HG02623 (cell line): ENCODE results near the gene SDK1.
A peak's percentile ranks its signal among the peaks of the same experiment; 100 is the strongest.

ENCODE experiments used
- ATAC-seq: cut with Tn5 transposase; IDR thresholded peaks from one replicate; pipeline ENCODE4 v1.9.1; 2021; ENCODE audit warnings: moderate library complexity; ENCODE audit not compliant: unreplicated experiment

The SDK1 gene

DNA sequence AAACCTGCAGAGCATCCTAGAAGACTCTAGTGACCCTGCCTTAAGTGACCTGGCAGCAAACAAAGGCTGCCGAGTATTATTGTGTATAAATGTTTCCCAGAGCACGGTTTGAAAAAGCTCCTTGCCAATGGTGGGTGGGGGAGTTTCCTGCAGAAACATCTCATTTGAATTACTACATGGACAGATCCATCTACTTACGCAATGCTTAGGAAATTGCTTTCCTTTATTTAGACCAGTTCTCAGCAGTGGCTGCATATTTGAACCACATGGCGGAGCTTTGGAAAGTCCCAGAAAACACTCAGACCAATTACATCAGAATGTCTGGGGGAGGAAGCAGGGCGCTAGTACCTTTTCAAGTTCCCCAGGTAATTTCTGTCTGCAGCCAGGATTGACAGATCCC, 560.9 kb downstream of the SDK1 start:
- peak; percentile 67 for ATAC-seq

DNA sequence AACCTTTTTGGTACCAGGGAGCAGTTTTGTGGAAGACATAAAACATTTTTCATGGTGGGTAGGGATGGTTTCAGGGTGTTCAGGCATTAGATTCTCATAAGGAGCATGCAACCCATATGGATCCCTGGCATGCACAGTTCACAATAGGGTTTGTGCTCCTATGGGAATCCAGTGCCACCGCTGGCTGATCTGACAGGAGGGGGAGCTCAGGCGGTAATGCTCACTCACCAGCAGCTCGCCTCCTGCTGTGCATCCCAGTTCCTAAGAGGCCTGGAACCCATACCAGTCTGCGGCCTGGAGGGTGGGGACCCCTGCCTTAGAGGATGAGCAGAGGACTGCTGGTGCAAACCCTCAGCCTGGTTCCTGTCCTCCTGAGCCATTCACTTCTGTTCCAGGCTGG, 561.7 kb downstream of the SDK1 start:
- no peak for ATAC-seq

DNA sequence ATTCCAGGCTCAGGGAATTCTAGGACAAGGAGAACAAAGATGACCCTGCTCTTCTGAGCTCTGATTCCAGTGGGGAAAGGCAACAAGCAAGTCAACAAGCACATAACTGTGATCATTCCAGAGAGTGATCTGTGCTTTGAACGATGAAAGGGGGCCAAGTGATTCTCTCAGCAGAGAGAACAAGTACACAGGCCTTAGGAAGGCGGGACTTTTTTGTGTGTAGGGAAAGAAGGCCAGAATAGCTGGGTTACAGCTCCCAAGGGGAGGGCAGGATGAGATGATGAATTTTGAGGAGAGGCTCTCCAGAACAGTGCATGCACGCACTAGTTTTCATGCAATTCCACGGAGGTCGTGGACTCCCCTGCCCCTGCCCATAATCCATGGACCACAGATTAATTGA, 565.2 kb downstream of the SDK1 start:
- no peak for ATAC-seq

DNA sequence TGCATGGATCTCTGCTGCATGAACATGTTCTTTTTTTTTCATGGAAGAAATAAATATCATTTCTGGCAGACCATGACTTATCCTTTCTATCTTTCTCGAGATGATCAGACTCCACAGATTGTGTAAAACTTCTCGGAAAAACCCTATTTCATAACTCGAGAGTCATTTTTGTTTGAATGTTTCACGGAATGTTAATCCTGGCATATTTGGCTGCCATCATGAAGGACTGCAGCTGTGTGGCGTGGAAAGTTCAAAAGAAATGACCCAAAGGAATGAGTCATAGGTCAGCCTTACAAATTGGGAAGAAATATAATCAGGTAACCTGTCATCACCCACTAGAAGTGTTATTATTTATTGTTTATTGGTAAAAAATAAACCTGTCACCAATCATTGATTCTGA, 566.8 kb downstream of the SDK1 start:
- no peak for ATAC-seq

DNA sequence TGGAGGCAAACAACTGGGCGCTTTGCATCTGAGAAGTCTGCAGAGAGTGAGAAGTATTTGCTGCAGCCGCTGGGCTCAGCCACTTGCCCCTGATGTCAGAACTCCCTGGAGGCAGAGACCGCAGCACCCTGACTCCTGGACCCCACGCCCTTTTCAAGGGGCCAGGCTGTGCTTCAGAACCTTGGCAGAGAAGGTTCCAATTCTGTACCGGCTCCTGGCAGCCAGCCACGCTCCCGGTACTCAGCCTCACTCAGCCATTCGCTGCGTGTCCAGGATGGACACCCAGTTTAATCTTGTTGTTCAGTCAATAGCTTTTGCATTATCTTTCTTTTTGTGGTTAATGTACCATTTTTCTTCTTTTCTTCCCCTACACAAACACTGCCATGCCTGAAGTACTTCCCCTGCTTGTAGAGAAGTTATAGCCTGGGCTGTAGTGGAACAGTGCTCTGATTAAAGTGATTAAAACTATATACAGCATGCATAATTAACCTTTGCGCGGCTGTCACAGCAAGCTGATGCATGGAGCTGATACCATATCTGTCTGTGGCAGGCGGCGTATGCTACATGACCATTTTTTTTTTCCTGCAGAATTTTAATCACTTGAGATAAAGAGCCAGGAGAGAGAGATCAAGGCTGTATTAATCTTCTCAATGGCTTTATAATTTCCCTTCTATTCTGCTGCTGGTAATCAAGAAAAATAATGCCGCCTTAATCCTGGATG, 578.5 kb downstream of the SDK1 start:
- no peak for ATAC-seq

DNA sequence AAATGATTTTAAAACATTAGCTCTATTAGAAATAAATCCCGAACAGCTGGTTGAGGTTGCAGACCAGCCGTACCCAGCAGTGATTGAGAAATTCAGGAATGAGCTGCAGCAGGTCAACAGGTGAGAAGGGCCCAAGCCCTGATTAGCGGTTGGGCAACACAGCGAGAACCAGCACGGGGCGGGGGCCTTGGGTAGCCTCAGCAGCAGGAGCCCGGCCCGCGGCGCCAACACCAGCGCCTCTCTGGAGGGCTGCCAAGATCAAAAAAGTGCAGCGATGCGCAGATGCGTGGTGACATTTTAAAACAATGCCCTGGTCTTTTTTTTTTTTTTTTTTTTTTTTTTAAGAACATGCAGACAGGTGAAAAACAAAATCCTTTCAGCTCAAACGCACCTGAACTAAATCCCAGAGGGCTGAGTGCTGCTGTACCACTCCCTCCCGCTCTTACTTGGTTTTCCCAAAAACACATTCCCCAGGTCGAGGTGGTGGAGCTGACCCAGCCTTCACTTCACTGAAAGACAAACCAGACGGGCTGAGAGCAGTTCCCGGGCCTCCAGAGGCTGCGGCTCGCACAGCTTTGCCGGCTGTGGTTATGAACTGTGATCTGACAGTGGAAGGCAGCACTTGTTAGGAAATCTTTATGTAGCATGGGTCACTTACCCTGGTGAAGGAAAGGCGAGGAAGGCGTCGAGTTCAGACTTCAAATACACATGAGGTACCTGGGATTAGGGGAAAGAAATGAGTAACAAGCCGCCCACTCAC, 579.4 kb downstream of the SDK1 start:
- no peak for ATAC-seq

DNA sequence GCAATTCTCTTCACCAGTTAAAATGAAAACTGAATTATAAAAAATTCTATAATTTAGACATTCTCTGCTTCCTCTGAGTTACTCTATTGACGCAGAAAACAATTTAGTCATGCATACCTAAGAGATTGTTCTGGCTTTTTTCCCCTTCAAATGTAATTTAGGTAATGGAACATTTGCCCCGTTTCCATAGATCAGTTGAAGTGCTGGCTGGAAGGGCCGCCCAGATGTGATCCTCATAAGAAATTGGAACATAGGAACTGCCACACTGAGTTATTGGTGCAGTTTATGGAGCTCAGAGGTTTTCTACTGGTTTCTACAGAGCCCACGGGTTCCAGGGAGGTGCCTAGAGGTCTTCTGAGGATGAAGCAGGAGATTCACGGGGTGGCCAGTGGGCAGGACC, 581.7 kb downstream of the SDK1 start:
- no peak for ATAC-seq

DNA sequence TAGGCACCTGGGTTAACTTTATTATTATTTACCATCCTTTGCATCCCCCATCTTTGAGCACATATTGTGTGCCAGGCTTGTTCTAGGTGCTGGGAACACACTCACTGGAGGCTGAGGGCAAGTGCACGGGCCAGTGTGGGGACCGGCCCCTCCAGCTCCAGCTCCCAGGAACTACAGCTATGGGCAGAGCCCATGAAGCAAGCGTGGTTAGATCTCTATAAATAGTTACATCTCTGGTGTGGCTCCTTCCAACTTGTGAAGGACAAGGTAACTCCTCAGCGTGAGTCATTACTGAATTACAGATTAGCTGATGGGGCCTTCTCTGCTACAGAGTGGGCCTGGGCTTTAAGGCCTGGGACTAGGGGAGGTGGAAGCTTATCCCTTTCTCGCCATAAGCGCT, 583.5 kb downstream of the SDK1 start:
- ATAC-seq = no peak

DNA sequence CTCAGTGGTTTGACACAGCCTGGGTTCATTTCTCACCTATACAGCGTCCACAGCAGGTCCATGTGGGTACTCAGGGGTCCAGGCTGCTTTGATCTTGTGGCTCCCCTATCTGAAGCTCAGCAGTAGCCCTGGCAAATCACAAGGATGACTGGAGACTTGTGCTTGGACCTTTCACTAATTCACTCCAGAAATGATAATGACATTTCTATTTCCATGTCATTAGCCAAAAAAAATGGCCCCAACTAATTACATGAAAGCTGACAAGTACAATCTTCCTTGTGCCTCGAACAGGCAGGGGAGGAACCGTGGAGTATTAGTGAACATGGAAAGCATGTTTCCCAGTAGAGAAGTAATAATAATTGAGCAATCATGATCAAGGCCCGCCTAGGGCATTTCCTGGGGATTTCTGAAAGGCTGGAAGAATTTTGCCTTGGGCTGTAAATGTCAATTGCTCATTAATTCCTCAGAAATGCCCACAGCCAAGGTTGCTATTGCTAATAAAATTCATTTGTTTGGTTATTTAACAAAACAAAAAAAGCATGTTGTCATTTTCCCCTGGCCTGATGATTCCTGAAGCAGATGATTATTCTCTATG, 586.1 kb downstream of the SDK1 start:
- no peak for ATAC-seq

DNA sequence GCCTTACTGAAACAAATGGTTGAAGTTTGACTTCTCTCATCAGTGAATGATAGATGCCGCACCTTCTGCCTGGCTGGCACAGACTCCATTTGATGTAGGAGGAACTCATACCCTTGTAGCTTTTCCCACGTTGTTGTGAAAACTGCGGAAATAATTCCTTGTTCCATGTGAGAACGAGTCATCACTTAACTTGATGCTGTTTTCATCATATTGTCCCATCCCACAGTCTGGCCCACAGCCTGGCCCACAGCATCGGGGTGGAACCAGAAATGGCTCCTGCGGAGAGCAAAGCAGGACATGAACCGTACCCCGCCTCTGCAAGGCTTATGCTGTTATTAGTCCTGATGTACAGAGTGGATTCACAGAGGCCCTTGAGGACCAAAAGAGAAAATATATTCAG, 587.0 kb downstream of the SDK1 start:
- no peak for ATAC-seq

DNA sequence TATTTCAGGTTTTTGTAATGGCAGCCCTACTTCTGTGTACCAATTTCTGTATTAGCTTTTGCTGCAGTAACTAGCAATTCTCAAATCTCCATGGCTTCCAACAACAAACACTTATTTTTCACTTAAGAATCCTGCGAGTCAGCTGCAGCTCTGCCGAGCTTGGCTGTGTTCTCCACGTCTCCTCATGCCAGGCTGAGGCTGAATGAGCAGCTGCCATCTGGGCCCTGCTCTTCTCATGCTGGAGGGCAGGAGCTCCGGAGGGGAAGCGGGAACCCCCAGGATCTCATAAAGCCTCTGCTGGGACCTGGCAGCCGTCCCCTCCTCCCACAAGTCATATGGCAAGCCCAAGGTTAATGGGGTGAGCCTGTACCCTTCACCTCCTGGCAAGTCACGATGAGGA, 591.1 kb downstream of the SDK1 start:
- no peak for ATAC-seq

DNA sequence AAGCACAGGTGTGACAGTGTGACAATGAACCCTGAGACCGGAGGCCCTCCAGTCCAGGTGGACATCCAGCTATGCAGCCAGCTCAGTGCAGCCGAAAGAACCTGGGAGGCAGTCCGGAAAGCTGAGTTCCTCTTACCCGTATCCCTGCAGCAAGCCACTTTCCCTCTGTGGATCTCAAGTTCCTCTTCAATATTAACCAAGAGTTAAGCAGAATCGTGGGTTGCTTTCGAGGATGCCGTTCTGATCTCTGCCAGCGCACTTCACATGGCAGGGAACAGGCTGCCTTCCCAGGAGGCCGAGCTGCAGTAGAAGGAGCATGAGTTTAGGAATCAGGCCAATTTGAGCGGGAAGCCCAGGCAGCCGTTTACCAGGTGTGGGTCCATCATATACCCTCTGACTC, 591.6 kb downstream of the SDK1 start:
- no peak for ATAC-seq

DNA sequence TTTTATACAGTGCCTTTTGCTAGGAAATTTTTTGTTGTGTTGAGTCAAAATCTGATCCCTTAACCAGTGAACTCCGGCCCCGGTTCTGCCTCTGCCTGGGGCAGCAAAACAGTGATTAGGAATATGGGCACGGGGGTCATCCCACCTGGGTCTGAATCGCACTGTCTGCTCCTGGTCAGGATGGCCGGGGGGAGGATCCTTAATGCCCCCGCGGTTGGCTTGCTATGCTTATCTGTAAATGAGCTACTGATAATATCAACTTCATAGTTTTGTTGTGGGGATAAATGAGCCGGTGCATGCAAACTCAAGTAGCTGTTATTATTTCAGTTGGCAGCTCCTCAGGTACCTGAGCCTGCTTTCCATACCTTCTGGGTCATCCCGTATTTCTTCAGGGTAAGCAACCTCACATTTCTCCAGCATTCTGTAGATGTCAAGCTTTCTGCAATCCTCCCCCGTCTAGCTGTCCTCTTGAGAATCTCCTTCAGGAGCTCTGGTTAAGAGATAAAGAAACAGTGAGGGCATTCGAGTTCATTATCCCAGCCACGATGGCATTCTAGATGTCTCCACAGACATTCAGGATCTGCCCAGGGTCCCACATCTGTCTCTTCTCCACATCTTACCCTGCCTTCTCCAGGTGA, 592.2 kb downstream of the SDK1 start:
- ATAC-seq = no peak

DNA sequence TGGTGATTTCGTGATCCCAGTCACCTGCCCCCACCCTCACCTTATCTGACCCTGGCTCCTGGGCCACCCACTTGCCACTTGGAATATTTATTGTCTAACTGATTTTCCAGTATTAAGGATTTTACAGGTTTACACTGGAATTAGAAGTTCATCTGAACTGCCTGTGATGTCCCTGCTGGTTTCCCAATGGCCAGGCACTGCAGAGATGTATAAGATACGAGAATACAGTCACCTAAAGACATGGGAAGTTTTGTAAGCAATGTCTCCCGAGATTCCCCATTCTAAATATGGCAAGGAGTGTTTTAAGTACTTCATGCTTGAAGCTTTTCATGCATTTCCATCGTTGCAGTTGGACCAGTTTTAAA, 592.7 kb downstream of the SDK1 start:
- ATAC-seq = no peak

DNA sequence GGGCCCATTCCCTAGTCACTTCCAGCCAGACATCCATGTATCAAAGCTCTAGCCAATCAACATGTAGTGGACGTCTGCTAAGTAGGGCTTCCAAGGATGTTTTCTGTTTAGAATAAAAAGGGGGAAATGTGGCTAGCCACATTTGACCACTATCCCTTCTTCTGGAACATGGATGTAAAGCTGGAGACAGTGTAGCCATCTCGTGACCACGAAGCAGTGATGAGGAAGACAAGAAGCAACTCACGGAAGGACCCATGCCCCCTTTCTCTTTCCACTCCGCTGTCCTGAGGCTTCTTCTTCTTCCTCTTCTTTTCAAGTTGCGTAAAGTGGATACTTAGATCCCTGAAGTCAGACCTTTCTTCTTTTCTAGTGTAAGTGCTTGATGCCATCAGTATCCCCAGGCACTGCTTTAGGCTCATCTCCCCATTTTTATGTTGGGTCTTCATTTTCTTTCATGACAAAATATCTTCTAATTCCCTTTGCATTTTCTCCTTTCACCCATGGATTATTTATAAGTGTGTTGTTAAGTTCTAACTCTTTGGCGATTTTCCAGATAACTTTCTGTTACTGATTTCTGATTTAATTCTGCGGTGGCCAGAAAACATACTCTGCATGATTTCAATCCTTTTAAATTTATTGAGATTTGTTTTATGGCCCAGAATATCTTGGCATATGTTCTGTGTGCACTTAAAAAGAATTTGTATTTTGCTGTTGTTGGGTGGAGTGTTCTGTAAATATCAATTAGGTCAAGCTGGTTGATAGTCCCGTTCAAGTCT, 594.5 kb downstream of the SDK1 start:
- ATAC-seq = no peak

DNA sequence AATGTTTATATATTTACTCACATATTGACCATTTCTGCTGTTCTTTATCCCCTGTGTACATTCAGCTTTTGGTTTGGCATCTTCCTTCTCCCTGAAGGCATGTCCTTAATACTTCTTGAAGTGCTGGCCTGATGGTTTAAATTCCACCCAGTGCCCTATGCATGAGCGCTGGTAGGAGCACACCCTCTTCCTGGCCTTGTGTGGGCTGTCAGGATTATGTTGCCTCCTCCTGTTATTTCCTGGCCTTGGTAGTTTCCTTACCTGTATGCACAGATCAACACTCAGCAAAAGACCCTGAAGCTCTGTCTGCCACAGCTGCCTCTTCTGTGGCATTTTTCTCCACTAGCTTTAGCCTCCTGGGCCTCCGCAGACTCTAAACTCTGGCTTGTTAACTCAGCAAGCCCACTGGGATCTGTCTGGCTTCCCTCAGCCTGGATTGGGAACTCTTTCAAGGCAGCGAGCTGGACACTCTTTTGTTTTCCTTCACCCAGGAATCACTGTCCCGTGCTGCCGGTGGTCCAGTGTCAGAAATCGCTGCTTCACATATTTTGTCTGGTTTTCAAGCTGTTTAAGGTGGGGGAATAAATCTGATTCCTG, 595.2 kb downstream of the SDK1 start:
- no peak for ATAC-seq

DNA sequence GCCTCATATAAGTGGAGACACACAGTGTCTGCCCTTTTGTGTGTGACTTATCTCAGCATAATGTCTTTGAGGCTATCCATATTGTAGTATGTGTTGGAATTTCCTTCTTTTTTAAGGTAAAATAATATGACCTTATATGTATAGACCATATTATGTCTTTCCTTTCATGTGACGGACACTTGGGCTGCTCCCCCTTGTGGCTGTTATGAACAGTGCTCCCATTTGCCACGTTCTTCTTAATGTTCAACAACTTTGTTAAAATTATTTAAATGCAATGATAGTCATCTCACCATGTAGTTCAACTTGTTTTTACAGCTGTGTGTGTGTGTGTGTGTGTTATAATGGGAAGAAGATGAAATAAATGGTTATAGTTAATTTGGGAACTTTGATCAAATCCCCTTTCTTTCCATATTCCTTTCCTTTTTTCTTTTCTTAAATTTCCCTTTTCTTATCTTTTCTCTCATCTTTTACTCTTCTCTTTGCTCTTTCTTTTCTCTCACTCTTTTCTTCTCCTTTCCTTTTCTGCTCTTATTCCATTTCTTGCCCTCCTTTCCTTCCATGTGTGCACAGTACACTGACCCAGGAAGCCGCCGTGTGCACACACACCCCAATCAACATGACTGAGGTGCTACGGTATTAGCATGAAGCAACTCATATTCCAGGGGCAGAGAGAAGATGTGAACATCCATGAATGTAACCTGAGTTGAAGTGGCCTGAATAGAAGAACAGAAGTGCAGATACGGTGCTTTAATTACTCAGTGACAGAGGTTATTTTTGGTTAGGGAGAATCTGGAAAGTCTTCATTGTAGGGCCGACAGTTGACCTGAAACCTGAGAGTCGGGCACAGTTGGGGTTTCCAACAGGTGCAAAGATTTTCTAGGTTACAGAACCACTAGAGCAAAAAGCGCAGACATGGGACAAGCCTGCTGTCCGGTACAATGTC, 596.6 kb downstream of the SDK1 start:
- ATAC-seq = no peak

DNA sequence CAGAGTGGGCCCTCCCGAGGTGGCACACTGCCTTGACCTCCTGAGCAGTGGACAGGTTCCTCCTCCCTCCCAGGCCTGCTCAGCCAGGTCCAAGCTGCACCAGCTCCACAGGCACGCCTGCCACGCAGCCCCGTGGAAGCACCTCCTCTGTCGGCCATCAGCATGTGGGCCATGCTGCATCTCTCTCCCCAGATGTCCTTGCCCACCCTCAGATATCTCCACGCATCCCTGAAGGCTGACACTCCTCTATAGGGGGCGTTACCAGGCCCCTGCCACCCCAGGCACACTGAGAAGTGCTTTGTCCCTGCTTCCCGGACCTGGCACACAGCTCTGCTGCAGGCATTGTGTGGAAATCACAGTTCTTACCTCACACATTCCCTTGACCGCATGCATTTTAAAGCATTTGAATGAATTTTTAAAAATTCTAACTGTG, 598.5 kb downstream of the SDK1 start:
- no peak for ATAC-seq

DNA sequence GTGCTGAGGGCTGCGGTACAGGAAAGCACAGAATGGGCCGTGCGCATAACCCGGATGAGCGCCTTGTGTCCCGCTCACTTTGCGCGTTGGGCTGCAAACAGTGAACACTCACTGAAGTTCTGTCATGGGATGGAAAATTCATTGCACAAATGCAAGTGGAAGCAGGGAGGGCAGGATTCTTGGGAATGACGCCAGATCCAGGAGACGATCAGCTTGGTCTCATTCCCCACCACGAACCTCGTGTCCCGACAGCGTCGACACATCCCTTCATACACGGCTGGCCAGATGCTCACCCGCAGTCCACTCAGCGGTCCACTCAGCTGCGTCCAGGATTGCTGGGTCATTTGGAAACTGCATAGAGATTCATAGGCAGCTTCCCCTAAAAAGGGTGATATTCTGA, 607.1 kb downstream of the SDK1 start:
- ATAC-seq = no peak

DNA sequence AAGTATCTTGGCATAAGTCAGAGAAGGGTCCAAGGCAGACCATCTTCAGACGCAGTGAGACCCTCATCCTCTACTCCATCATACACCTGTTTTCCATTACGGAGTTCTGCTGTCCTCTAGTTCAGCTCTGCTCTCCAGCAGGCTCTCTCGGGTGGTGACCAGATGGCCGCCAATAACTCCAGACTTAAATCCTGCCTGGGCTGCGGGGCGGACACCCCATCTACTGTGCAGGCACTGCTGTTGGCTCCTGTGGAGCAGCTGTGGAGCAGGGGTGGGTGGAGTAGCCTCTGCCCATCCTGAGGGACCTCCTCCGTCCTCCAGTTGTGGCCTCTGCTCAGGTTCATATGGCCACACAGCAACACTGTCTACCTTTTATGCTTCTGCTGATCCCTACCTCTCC, 608.1 kb downstream of the SDK1 start:
- no peak for ATAC-seq
